ENCODE measurements around the gene COL12A1. TPM values are rescaled to one million over a fixed set of nuclear protein-coding genes. Genes with fewer than 3 reads are reported as not detected.

Gene COL12A1
- total and polyA plus RNA-seq, 2 of the 13 experiments (the other 11 are each of a cell fraction or from before 2014, with no cell fraction given): 0.02 TPM; not detected in 1

- FAIRE-seq (no peak), ATAC-seq (no peak), DNase-seq (ENCODE audit: low spot score) (no peak)
- Histone ChIP-seq H3K4me2 (ENCODE audit: low read depth, low read length) (no peak overlapping the region), H3K4me1 (ENCODE audit: insufficient read depth, low read length) (no peaks in the 10 kb centered on the region), H4K20me1 (ENCODE audit: insufficient read depth, low read length) (no peaks in the 10 kb centered on the region), H3K9ac (ENCODE audit: insufficient read depth, low read depth, low read length) (no peak overlapping the region), H3K9me3 (ENCODE audit: low read length) (no peaks in the 10 kb centered on the region), H3K36me3 (replicated peaks in 1 of 2; ENCODE audit: control insufficient read depth in 1 of 2, insufficient read depth in 2 of 2, low read length in 2 of 2) (no peaks in the 10 kb centered on the region), H2AFZ (ENCODE audit: low read length) (no peak overlapping the region), H3K27me3 (ENCODE audit: control insufficient read depth in 1 of 2, insufficient read depth in 2 of 2, low read length in 2 of 2) (peaks cover 1 to 24% of the 10 kb centered on the region in 2 experiments; a peak in 4 of 5 replicates), H3K79me2 (ENCODE audit: insufficient read depth, low read length) (no peaks in the 10 kb centered on the region), H3K27ac (ENCODE audit: extremely low read length, insufficient read depth, low read length) (no peak overlapping the region), H3K4me3 (replicated peaks in 1 of 3; ENCODE audit: insufficient read depth in 1 of 3, low read depth in 2 of 3, low read length in 3 of 3) (no peak overlapping the region)
- CTCF ChIA-PET (ENCODE audit: low intra/inter-chr PET ratio, low total read pairs): no interaction called here
- no TSS peak for BruUV-seq (replicated peaks)
- 47% methylated on average over 3 of the region's 3 CpGs for WGBS (ENCODE audit: low lambda C conversion rate)
- POLR2A ChIA-PET: no interaction called here
- intact Hi-C loops (cut with micrococcal nuclease; ENCODE audit: unreplicated experiment) (loop anchor here (10.0 kb wide), 1 partner anchor 1345 kb away; no protein-coding TSS in a partner anchor), in situ Hi-C loops (cut with HindIII; ENCODE audit: extremely low pct_ligation_motif_present, low pct_unique_long_range_greater_than_20kb) (loop anchor here (10.0 to 25.0 kb wide), 6 partner anchors 445 to 1463 kb away; no protein-coding TSS in a partner anchor)
- TF ChIP-seq, protein P1, sequence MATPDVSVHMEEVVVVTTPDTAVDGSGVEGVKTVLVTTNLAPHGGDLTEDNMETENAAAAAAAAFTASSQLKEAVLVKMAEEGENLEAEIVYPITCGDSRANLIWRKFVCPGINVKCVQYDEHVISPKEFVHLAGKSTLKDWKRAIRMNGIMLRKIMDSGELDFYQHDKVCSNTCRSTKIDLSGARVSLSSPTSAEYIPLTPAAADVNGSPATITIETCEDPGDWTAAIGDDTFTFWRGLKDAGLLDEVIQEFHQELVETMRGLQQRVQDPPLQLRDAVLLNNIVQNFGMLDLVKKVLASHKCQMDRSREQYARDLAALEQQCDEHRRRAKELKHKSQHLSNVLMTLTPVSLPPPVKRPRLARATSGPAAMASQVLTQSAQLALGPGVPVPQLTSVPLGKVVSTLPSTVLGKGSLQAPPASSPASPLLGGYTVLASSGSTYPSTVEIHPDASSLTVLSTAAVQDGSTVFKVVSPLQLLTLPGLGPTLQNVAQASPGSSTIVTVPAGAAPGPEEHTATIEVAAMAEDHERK (CRISPR knock-in tag; IDR thresholded peaks at IDR 0.05; ENCODE audit: low read depth): no peak
- TF ChIP-seq ETV6 (CRISPR knock-in tag; conservative IDR thresholded peaks at IDR 0.05) (no peak), ZNF619 (CRISPR knock-in tag; IDR thresholded peaks at IDR 0.05) (no peak), SAFB2 (CRISPR knock-in tag; IDR thresholded peaks at IDR 0.05; ENCODE audit: borderline replicate concordance, low read depth) (no peak), RBM22 (optimal IDR thresholded peaks at IDR 0.05; ENCODE audit: low read length) (no peak), NFYC (CRISPR knock-in tag; IDR thresholded peaks at IDR 0.05) (no peak), SOX5 (CRISPR knock-in tag; IDR thresholded peaks at IDR 0.05; ENCODE audit: borderline replicate concordance) (no peak), NR1H2 (CRISPR knock-in tag; IDR thresholded peaks at IDR 0.05; ENCODE audit: borderline replicate concordance, low read depth) (no peak), ZNF335 (CRISPR knock-in tag; IDR thresholded peaks at IDR 0.05) (no peak), ZFP36L2 (CRISPR knock-in tag; IDR thresholded peaks at IDR 0.05) (no peak), MXD1 (CRISPR knock-in tag; IDR thresholded peaks at IDR 0.05) (no peak), RELA (CRISPR knock-in tag; IDR thresholded peaks at IDR 0.05) (no peak)
- TF ChIP-seq, protein P2, sequence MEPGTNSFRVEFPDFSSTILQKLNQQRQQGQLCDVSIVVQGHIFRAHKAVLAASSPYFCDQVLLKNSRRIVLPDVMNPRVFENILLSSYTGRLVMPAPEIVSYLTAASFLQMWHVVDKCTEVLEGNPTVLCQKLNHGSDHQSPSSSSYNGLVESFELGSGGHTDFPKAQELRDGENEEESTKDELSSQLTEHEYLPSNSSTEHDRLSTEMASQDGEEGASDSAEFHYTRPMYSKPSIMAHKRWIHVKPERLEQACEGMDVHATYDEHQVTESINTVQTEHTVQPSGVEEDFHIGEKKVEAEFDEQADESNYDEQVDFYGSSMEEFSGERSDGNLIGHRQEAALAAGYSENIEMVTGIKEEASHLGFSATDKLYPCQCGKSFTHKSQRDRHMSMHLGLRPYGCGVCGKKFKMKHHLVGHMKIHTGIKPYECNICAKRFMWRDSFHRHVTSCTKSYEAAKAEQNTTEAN (CRISPR knock-in tag; conservative IDR thresholded peaks at IDR 0.05): no peak
- TF ChIP-seq, protein P3, sequence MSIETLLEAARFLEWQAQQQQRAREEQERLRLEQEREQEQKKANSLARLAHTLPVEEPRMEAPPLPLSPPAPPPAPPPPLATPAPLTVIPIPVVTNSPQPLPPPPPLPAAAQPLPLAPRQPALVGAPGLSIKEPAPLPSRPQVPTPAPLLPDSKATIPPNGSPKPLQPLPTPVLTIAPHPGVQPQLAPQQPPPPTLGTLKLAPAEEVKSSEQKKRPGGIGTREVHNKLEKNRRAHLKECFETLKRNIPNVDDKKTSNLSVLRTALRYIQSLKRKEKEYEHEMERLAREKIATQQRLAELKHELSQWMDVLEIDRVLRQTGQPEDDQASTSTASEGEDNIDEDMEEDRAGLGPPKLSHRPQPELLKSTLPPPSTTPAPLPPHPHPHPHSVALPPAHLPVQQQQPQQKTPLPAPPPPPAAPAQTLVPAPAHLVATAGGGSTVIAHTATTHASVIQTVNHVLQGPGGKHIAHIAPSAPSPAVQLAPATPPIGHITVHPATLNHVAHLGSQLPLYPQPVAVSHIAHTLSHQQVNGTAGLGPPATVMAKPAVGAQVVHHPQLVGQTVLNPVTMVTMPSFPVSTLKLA (IDR thresholded peaks at IDR 0.05): no peak
- TF ChIP-seq, protein P4, sequence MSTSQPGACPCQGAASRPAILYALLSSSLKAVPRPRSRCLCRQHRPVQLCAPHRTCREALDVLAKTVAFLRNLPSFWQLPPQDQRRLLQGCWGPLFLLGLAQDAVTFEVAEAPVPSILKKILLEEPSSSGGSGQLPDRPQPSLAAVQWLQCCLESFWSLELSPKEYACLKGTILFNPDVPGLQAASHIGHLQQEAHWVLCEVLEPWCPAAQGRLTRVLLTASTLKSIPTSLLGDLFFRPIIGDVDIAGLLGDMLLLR (CRISPR knock-in tag; IDR thresholded peaks at IDR 0.05): no peak
- TF ChIP-seq, protein P5, sequence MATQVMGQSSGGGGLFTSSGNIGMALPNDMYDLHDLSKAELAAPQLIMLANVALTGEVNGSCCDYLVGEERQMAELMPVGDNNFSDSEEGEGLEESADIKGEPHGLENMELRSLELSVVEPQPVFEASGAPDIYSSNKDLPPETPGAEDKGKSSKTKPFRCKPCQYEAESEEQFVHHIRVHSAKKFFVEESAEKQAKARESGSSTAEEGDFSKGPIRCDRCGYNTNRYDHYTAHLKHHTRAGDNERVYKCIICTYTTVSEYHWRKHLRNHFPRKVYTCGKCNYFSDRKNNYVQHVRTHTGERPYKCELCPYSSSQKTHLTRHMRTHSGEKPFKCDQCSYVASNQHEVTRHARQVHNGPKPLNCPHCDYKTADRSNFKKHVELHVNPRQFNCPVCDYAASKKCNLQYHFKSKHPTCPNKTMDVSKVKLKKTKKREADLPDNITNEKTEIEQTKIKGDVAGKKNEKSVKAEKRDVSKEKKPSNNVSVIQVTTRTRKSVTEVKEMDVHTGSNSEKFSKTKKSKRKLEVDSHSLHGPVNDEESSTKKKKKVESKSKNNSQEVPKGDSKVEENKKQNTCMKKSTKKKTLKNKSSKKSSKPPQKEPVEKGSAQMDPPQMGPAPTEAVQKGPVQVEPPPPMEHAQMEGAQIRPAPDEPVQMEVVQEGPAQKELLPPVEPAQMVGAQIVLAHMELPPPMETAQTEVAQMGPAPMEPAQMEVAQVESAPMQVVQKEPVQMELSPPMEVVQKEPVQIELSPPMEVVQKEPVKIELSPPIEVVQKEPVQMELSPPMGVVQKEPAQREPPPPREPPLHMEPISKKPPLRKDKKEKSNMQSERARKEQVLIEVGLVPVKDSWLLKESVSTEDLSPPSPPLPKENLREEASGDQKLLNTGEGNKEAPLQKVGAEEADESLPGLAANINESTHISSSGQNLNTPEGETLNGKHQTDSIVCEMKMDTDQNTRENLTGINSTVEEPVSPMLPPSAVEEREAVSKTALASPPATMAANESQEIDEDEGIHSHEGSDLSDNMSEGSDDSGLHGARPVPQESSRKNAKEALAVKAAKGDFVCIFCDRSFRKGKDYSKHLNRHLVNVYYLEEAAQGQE (IDR thresholded peaks at IDR 0.05; ENCODE audit: borderline replicate concordance in 1 of 2, low read depth in 1 of 2, low read length in 2 of 2): no peak
Measured at GRCh38 chr6:75199889-75200288, 6.0 kb downstream of the COL12A1 start.
